ENCODE data around the gene ZBTB38.

DNA sequence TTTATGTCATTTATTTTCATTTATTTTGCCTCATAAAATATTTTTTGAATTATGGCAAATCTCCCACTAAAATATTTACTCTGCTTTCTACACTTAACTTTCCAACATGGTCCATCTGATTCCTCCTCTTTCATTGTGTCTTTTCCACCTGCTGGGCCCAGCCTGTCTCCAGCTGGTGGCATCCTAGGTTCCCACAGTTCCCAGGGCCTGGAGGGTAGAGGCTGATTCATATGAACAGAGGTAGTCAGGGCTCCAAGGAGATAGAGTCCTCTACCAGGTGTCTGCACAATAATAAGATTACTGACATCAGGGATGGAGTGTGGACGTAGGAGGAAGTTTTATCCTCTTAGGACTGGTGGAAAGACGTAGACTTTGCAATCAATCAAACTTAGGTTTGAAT lies 14.3 kb downstream of the ZBTB38 start:
- TF ChIP-seq, protein P1, sequence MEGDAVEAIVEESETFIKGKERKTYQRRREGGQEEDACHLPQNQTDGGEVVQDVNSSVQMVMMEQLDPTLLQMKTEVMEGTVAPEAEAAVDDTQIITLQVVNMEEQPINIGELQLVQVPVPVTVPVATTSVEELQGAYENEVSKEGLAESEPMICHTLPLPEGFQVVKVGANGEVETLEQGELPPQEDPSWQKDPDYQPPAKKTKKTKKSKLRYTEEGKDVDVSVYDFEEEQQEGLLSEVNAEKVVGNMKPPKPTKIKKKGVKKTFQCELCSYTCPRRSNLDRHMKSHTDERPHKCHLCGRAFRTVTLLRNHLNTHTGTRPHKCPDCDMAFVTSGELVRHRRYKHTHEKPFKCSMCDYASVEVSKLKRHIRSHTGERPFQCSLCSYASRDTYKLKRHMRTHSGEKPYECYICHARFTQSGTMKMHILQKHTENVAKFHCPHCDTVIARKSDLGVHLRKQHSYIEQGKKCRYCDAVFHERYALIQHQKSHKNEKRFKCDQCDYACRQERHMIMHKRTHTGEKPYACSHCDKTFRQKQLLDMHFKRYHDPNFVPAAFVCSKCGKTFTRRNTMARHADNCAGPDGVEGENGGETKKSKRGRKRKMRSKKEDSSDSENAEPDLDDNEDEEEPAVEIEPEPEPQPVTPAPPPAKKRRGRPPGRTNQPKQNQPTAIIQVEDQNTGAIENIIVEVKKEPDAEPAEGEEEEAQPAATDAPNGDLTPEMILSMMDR (IDR thresholded peaks at IDR 0.05), result no peak
- TF ChIP-seq POLR2A (IDR thresholded peaks at IDR 0.05) (no peak), EP300 (IDR thresholded peaks at IDR 0.05) (no peak), POLR2AphosphoS5 (IDR thresholded peaks at IDR 0.05) (no peak)

Measured in suprapubic skin (tissue), 4 donors.